ENCODE data around the gene KIAA1328.

GRCh38 chr18:36818652-36819051 lies 10.3 kb upstream of the KIAA1328 start:
- TF ChIP-seq CTCF (IDR thresholded peaks at IDR 0.05), result no peak
- TF ChIP-seq POLR2A (IDR thresholded peaks at IDR 0.05), result no peak

Data from right lobe of liver (tissue), 4 donors.